ENCODE data around the gene SYNE2. TPM values are rescaled to one million over a fixed set of nuclear protein-coding genes. Genes with fewer than 3 reads are reported as not detected.
A peak's percentile ranks its signal among the peaks of the same experiment; 100 is the strongest.

Gene SYNE2
- total and polyA plus RNA-seq, 9 donors, result 65.1 to 262 (median 180) TPM

DNA sequence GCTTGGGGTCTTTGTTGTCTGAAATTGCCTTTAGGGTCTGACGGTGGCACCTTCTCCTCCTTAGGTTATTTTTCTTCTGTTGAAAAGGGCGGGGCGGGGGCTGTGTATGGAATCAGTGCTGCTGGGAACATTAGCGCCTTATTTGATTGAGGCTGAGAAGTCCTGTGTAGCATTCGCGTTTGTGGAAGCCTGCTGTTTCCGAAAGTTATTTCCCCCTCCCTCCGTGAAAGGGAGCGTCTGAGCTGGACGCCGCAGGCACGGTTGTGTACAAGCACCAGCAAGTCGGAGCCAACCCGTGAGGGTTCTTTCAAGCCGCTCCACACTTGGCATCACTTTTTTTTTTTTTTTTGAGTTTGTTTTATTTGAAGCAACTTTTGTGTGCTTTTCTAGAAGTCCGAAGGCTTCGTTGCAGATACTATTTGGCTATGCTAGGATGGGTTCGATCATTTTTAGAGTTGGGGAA, 1.1 kb downstream of the SYNE2 start:
- intact Hi-C loops (cut with DNase I), result loop anchor here in 1 of 4 donors (10.0 kb wide), 1 partner anchor 141 kb away; no protein-coding TSS in a partner anchor
- TF ChIP-seq POLR2A (IDR thresholded peaks at IDR 0.05) (no peak), EP300 (IDR thresholded peaks at IDR 0.05) (no peak), CTCF (IDR thresholded peaks at IDR 0.05) (no peak)
- Histone ChIP-seq H3K27me3 (no peaks in the 10 kb centered on the region), H3K4me3 (peak overlapping the region; percentile 93), H3K27ac (peak overlapping the region; percentile 75 to 93), H3K9me3 (no peaks in the 10 kb centered on the region), H3K36me3 (no peaks in the 10 kb centered on the region), H3K4me1 (ENCODE audit: insufficient read depth) (peaks cover 8% of the 10 kb centered on the region)
- peak; percentile 56 to 71 (median 60) for DNase-seq
- WGBS, 3 donors, result 0% methylated on average over 18 of the region's 18 CpGs

- Histone ChIP-seq H3K27ac (peak overlapping the region; percentile 75 to 93), H3K4me1 (ENCODE audit: insufficient read depth) (peaks cover 6% of the 10 kb centered on the region), H3K4me3 (peak overlapping the region; percentile 93), H3K27me3 (no peaks in the 10 kb centered on the region), H3K36me3 (no peaks in the 10 kb centered on the region), H3K9me3 (no peaks in the 10 kb centered on the region)
- DNase-seq, result no peak
- WGBS, 3 donors, result 3 to 5% (median 4%) methylated on average over 5 of the region's 5 CpGs
- TF ChIP-seq POLR2A (IDR thresholded peaks at IDR 0.05), result no peak
- TF ChIP-seq EP300 (IDR thresholded peaks at IDR 0.05), result no peak
- no peak for TF ChIP-seq CTCF (IDR thresholded peaks at IDR 0.05)
- intact Hi-C loops (cut with DNase I), result loop anchor here in 1 of 4 donors (10.0 kb wide), 1 partner anchor 140 kb away; no protein-coding TSS in a partner anchor
Measured at GRCh38 chr14:63854330-63854729, 1.5 kb downstream of the SYNE2 start.

- TF ChIP-seq CTCF (IDR thresholded peaks at IDR 0.05) (no peak), EP300 (IDR thresholded peaks at IDR 0.05) (no peak), POLR2A (IDR thresholded peaks at IDR 0.05) (no peak)
- WGBS, 3 donors, result 60 to 69% (median 64%) methylated on average over 4 of the region's 4 CpGs
- Histone ChIP-seq H3K4me1 (ENCODE audit: insufficient read depth) (peaks cover 3% of the 10 kb centered on the region), H3K4me3 (peak overlapping the region; percentile 93), H3K9me3 (no peaks in the 10 kb centered on the region), H3K27ac (no peak overlapping the region), H3K27me3 (no peaks in the 10 kb centered on the region), H3K36me3 (no peaks in the 10 kb centered on the region)
- intact Hi-C loops (cut with DNase I), result loop anchor here in 1 of 4 donors (10.0 kb wide), 1 partner anchor 140 kb away; no protein-coding TSS in a partner anchor
- DNase-seq, result no peak
Measured at GRCh38 chr14:63855281-63855680, 2.5 kb downstream of the SYNE2 start.

DNA sequence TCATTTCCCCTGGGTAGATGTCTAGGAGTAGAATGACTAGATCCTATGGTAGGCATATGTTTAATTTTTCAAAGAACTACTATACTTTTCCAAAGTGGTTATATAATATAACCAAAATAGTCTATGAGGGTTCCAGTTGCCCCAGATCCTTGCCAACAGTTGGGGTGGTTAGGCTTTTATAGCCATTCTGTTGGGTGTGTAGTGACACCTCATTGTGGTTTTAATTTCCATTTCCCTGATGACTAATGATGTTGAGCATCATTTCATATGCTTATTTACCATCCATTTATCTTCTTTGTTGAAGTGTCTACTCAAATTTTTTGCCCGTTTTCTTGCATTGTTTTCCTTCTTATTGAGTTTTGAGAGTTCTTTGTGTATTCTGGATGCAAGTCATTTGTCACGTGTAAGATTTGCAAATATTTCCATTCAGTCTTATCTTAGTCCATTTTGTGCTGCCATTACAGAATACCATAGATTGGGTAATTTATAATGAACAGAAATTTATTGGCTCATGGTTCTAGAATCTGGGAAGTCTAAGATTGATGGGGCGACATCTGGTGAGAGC, 4.7 kb downstream of the SYNE2 start:
- intact Hi-C loops (cut with DNase I), result loop anchor here in 1 of 4 donors (10.0 kb wide), 1 partner anchor 137 kb away; no protein-coding TSS in a partner anchor
- H3K36me3 ChIP-seq, result no peaks in the 10 kb centered on the region
- DNase-seq, result no peak
- no peaks in the 10 kb centered on the region for H3K9me3 ChIP-seq
- H3K4me3 ChIP-seq, result no peak overlapping the region
- peaks cover 3% of the 10 kb centered on the region for H3K4me1 ChIP-seq (ENCODE audit: insufficient read depth)
- TF ChIP-seq CTCF (IDR thresholded peaks at IDR 0.05), result no peak
- 94 to 99% (median 97%) methylated on average over 3 of the region's 3 CpGs for WGBS, 3 donors
- no peak overlapping the region for H3K27ac ChIP-seq
- no peaks in the 10 kb centered on the region for H3K27me3 ChIP-seq
